Keratinocyte (primary cell): ENCODE data around the gene TMEM134. TPM values are rescaled to one million over a fixed set of nuclear protein-coding genes. Genes with fewer than 3 reads are reported as not detected.

Experiments
- DNase-seq: peaks from one replicate; pipeline ENCODE4 v3.0.0-alpha.2; 2011; ENCODE audit warnings: low read depth, missing footprints, low spot score
- FAIRE-seq: peaks from 2 replicates; lab custom pipeline; 2011; peaks lifted over from hg19 to GRCh38; lab: Jason Lieb, UNC
- H2AFZ ChIP-seq: 2 replicates; pipeline ENCODE4 v1.6.0; 2012; ENCODE audit warnings: low read length, control low read depth, inconsistent platforms; ENCODE audit not compliant: control insufficient read depth
- H3K27ac ChIP-seq: 2 replicates; pipeline ENCODE4 v1.5.1; 2011; ENCODE audit warnings: low read length; ENCODE audit not compliant: control insufficient read depth, insufficient read depth
- H3K27me3 ChIP-seq: 3 replicates; pipeline ENCODE4 v1.6.0; 2011; ENCODE audit warnings: low read length; ENCODE audit not compliant: control insufficient read depth, insufficient read depth; ENCODE audit errors: extremely low read depth
- H3K36me3 ChIP-seq, 2 experiments: 2 replicates in 1 of 2; 3 replicates in 1 of 2; pipeline ENCODE4 v1.5.1; 2011; ENCODE audit warnings: low read length in 2 of 2, mild to moderate bottlenecking in 1 of 2; ENCODE audit not compliant: control insufficient read depth in 2 of 2, insufficient read depth in 2 of 2; ENCODE audit errors: extremely low read depth in 1 of 2
- H3K4me1 ChIP-seq: 3 replicates; pipeline ENCODE4 v1.5.1; 2011; ENCODE audit warnings: low read length; ENCODE audit not compliant: control insufficient read depth, insufficient read depth; ENCODE audit errors: extremely low read depth
- H3K4me2 ChIP-seq: 3 replicates; pipeline ENCODE4 v1.6.0; 2011; ENCODE audit warnings: low read depth, low read length; ENCODE audit not compliant: control insufficient read depth, insufficient read depth; ENCODE audit errors: extremely low read depth
- H3K4me3 ChIP-seq, 3 experiments: fragments of 200-600 bp in 1 of 3; sonication (generic) in 1 of 3; 2 replicates in 2 of 3; 3 replicates in 1 of 3; pipeline ENCODE4 v1.5.1; 2011 to 2016; ENCODE audit warnings: low read length in 3 of 3, mild to moderate bottlenecking in 3 of 3, control low read depth in 2 of 3, inconsistent platforms in 1 of 3, low read depth in 1 of 3, mixed read lengths in 1 of 3, mixed run types in 1 of 3, moderate library complexity in 1 of 3; ENCODE audit not compliant: control insufficient read depth in 2 of 3, insufficient read depth in 2 of 3; ENCODE audit errors: extremely low read depth in 1 of 3
- H3K79me2 ChIP-seq: 2 replicates; pipeline ENCODE4 v1.6.0; 2012; ENCODE audit warnings: low read length; ENCODE audit not compliant: control insufficient read depth, insufficient read depth
- H3K9ac ChIP-seq: 3 replicates; pipeline ENCODE4 v1.6.0; 2011; ENCODE audit warnings: low read length; ENCODE audit not compliant: control insufficient read depth, insufficient read depth; ENCODE audit errors: extremely low read depth
- H3K9me1 ChIP-seq: 3 replicates; pipeline ENCODE4 v1.6.0; 2011; ENCODE audit warnings: low read length; ENCODE audit not compliant: control insufficient read depth, insufficient read depth; ENCODE audit errors: extremely low read depth
- H3K9me3 ChIP-seq: 2 replicates; pipeline ENCODE4 v1.5.1; 2012; ENCODE audit warnings: low read depth, low read length; ENCODE audit not compliant: control insufficient read depth
- H4K20me1 ChIP-seq: 3 replicates; pipeline ENCODE4 v1.6.0; 2011; ENCODE audit warnings: low read length; ENCODE audit not compliant: control insufficient read depth, insufficient read depth; ENCODE audit errors: extremely low read depth
- CTCF ChIP-seq, 3 experiments: IDR thresholded peaks in 1 of 3; conservative IDR thresholded peaks in 1 of 3; optimal IDR thresholded peaks in 1 of 3; 2 replicates in 2 of 3; 3 replicates in 1 of 3; pipeline versions ENCODE3 to v1.5.1; 2011; ENCODE audit warnings: low read length in 3 of 3, mild to moderate bottlenecking in 3 of 3, moderate library complexity in 2 of 3, control low read depth in 1 of 3, inconsistent platforms in 1 of 3; ENCODE audit not compliant: insufficient read depth in 2 of 3; ENCODE audit errors: extremely low read depth in 1 of 3
- EZH2 ChIP-seq: IDR thresholded peaks from one replicate; pipeline ENCODE4 v1.6.1; 2012; ENCODE audit warnings: inconsistent platforms, mild to moderate bottlenecking, low read length, moderate library complexity
- dilution Hi-C: fragments of 300-500 bp; cut with MboI; formaldehyde crosslinking; loops from one replicate; pipeline ENCODE4 v1.7.0; 2020; ENCODE audit warnings: low sequenced_read_pairs; ENCODE audit not compliant: extremely low pct_ligation_motif_present
- polyA plus RNA-seq, 5 experiments: library from polyadenylated mRNA; depleted of rRNA in 3 of 5; stranded (reverse) in 3 of 5; stranded (forward) in 1 of 5; unstranded in 1 of 5; fragments of >200 nt; gene quantifications; 1 replicate in 1 of 5; 2 replicates in 3 of 5; 3 replicates in 1 of 5; pipeline versions ENCODE4 v1.2.1 to v1.2.3, GENCODE V29; 2011 to 2012; ENCODE audit warnings: missing spikeins in 2 of 5, low read depth in 1 of 5, low replicate concordance in 1 of 5

Gene TMEM134
- polyA plus RNA-seq, 1 donor (not counting 4 experiments of a cell fraction or from before 2014, with no cell fraction given), result 24.7 TPM

GRCh38 chr11:67469508-67469811 lies 409 bp upstream of the TMEM134 start:
- Histone ChIP-seq H4K20me1 (no peaks in the 10 kb centered on the region), H3K4me3 (peak overlapping the region; percentile 45 to 74 (median 74)), H2AFZ (peak overlapping the region; percentile 17), H3K4me1 (peaks cover 13% of the 10 kb centered on the region), H3K27me3 (no peaks in the 10 kb centered on the region), H3K9me3 (no peaks in the 10 kb centered on the region), H3K27ac (peak overlapping the region; percentile 32), H3K79me2 (no peaks in the 10 kb centered on the region), H3K4me2 (peak overlapping the region; percentile 64), H3K9ac (peak overlapping the region; percentile 60), H3K9me1 (no peaks in the 10 kb centered on the region), H3K36me3 (peaks cover 0 to 5% of the 10 kb centered on the region in 2 experiments)
- FAIRE-seq (no peak), DNase-seq (no peak)
- dilution Hi-C loops, result no loop called here
- TF ChIP-seq CTCF (optimal IDR thresholded peaks at IDR 0.05 in 1 of 3, IDR thresholded peaks at IDR 0.05 in 1 of 3, conservative IDR thresholded peaks at IDR 0.05 in 1 of 3; ENCODE audit: extremely low read depth in 1 of 3, insufficient read depth in 2 of 3, low read length in 3 of 3) (no peak), EZH2 (no peak)

GRCh38 chr11:67468456-67468758 lies 644 bp downstream of the TMEM134 start:
- no peak for FAIRE-seq

More at GRCh38 chr11:67468456-67468758, 644 bp downstream of the TMEM134 start:
- DNase-seq, result no peak
- Histone ChIP-seq H3K4me3 (peak overlapping the region; percentile 63 to 74 (median 74)), H3K4me2 (peak overlapping the region; percentile 82), H3K27ac (peak overlapping the region; percentile 63), H2AFZ (no peak overlapping the region), H3K9ac (peak overlapping the region; percentile 68), H3K4me1 (peaks cover 23% of the 10 kb centered on the region), H4K20me1 (no peaks in the 10 kb centered on the region), H3K27me3 (no peaks in the 10 kb centered on the region), H3K9me1 (no peaks in the 10 kb centered on the region), H3K36me3 (peaks cover 0 to 5% of the 10 kb centered on the region in 2 experiments), H3K9me3 (no peaks in the 10 kb centered on the region), H3K79me2 (no peaks in the 10 kb centered on the region)
- dilution Hi-C loops, result no loop called here
- TF ChIP-seq CTCF (optimal IDR thresholded peaks at IDR 0.05 in 1 of 3, IDR thresholded peaks at IDR 0.05 in 1 of 3, conservative IDR thresholded peaks at IDR 0.05 in 1 of 3; ENCODE audit: extremely low read depth in 1 of 3, insufficient read depth in 2 of 3, low read length in 3 of 3) (no peak), EZH2 (no peak)
